ENCODE results near the gene RNF167.

The RNF167 gene

DNA sequence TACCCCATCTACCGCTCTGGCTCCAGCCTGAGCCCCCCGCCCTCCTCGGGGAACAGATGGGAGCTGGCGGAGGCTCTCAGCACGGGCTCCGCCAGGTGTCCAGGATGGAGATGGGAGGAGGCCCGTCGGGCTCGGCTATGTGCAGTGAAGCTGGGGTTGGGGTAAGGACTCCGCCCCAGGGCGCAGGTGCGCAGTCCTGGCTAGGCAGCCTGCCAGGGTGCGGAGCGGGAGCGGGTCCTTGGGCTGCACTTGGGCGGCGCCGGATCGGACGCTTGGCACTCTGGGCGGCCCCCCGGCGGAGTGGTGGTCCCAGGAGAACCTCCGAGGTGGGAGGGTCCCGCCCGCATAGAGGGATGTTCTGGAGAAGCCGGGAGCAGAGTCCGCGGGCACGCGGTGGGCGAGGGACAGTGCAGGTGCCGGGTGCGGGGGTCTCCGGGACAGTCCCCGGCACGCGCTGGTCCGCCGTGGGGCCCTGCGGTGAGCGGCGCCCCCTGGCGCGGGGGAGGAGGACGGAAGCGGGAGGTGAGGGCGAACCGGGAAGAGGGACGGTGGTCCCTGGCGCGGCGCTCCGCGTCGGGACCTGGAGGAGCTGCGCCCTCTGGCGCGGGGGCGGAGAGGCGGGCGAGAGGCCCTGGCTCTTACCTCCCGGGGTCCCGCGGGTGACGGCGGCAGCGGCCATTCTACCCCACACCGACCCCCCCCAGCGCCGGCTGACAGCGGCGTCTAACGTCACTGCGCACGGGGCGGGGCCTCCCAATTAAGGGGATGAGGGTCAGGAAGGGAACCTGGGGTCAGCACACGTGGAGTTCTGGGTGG, 47.1 kb downstream of the RNF167 start, which contains the start of gene CAMTA2:
Gene CAMTA2 (minus strand): TSS at position 725 of the 816 bp plus-strand sequence. CDS start 1,453 bp downstream, outside the sequence.
- peak; percentile 76 for DNase-seq

DNA sequence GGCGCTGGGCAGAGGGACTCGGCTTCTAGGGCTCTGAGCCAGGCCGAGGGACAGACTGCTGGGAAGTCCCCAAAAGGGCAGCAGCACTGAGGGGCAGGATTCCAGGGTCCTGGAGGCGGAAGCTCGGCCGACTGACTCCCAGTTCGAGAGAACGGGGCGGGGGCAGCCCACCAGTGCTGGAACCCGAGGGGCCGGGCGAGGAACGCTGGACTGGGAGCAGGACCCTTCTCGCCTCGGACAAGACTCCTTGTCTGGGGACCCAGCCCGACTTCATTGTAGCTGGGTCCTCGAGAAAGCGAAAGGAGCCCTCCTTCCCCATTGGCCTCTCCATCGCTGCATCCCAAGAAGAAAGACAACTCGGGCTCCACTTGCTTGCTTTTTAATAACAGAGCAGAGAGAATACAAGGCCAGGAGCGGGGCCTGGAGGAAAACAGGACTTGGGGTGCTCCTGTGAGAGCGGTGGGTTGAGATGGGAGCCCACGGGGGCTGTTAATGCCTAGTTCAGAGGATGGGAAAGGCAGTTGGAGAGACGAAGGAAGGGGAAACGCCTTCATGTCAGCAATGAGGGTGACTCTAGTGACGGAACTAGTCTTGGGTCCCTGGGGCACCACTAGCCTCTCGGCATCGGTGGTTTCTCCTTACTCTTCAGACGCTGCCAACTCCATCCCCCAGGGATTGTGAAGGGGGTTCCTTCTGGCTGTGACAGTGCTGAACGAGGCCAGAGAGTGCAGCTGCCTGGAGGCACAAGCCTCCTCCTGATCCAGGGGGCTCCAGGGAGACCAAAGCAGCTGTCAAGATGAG, 47.9 kb downstream of the RNF167 start:
- DNase-seq = no peak

- DNase-seq = no peak
Measured at GRCh38 chr17:4994081-4994595, 54.1 kb downstream of the RNF167 start.
